ENCODE data around the gene PCIF1. TPM values are rescaled to one million over a fixed set of nuclear protein-coding genes. Genes with fewer than 3 reads are reported as not detected.

PCIF1 gene
- total and polyA plus RNA-seq, 4 donors = 9.2 to 12.4 (median 11.5) TPM

DNA sequence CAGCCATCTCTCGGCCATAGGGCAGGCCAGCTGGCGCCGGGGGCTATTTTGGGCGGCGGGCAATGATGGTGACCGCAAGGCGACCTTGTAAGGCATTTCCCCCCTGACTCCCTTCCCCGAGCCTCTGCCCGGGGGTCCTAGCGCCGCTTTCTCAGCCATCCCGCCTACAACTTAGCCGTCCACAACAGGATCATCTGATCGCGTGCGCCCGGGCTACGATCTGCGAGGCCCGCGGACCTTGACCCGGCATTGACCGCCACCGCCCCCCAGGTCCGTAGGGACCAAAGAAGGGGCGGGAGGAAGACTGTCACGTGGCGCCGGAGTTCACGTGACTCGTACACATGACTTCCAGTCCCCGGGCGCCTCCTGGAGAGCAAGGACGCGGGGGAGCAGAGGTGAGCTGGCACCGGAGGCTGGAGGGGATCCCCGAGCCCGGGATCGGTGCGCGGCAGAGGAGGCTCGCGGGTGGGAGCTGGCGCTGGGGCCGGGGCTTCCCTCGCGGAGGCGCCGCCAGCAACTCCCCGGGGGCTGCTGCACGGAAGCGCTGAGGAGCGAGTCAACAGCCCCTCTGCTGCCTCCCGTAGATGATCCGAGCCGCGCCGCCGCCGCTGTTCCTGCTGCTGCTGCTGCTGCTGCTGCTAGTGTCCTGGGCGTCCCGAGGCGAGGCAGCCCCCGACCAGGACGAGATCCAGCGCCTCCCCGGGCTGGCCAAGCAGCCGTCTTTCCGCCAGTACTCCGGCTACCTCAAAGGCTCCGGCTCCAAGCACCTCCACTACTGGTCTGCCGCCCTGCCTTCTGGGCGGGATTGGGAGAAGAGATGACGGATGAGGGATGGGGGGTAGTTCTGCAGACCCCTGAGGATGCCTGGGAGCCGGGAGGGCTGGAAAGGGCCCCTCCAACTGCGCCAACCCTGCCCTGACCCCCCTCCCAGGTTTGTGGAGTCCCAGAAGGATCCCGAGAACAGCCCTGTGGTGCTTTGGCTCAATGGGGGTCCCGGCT, 43.2 kb upstream of the PCIF1 start, which contains the start of the genes CTSA and NEURL2:
TSS of gene CTSA (plus strand) at position 351 of the 999 bp plus-strand sequence. CDS start at position 585, 234 bp downstream.
TSS of gene NEURL2 (minus strand) at position 224 of the 999 bp plus-strand sequence. CDS start at position 7, 217 bp downstream.
- peaks cover 5 to 34% (median 19%) of the 10 kb centered on the region in 4 donors for H3K36me3 ChIP-seq (ENCODE audit: control insufficient read depth in 4 of 4, insufficient read depth in 3 of 4, low read depth in 1 of 4, low read length in 3 of 4)
- WGBS = 1% methylated on average over 78 of the region's 78 CpGs
- peak within 1 kb of the TSS; percentile 60 to 85 for H3K9ac ChIP-seq (ENCODE audit: low read depth in 1 of 2, low read length in 2 of 2)
- no peaks in the 10 kb centered on the region for H3K9me3 ChIP-seq (ENCODE audit: control insufficient read depth in 4 of 4, low read length in 3 of 4)
- H3K27me3 ChIP-seq (ENCODE audit: control insufficient read depth in 4 of 4, insufficient read depth in 4 of 4, low read length in 3 of 4) = no peaks in the 10 kb centered on the region
- TF ChIP-seq GABPA (IDR thresholded peaks at IDR 0.05 in 1 of 2, conservative IDR thresholded peaks at IDR 0.05 in 1 of 2) = peak in 1 of 2 donors; percentile 70
- TF ChIP-seq YY1 (IDR thresholded peaks at IDR 0.05) = peak; percentile 96
- no peak for TF ChIP-seq CTCF (IDR thresholded peaks at IDR 0.05; ENCODE audit: low read depth, low read length, missing input control)
- no peak for TF ChIP-seq FOXA2 (IDR thresholded peaks at IDR 0.05)
- peak in 1 of 2 donors; percentile 23 for TF ChIP-seq JUND (IDR thresholded peaks at IDR 0.05)
- peak; percentile 88 for TF ChIP-seq NR2F2 (IDR thresholded peaks at IDR 0.05)
- no peak for TF ChIP-seq FOXA1 (IDR thresholded peaks at IDR 0.05)
- TF ChIP-seq, protein P1, sequence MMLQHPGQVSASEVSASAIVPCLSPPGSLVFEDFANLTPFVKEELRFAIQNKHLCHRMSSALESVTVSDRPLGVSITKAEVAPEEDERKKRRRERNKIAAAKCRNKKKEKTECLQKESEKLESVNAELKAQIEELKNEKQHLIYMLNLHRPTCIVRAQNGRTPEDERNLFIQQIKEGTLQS (IDR thresholded peaks at IDR 0.05) = peak; percentile 45
- peak; percentile 81 for TF ChIP-seq SP1 (IDR thresholded peaks at IDR 0.05)
- peak; percentile 93 for TF ChIP-seq MAX (IDR thresholded peaks at IDR 0.05)
- TF ChIP-seq, protein P2, sequence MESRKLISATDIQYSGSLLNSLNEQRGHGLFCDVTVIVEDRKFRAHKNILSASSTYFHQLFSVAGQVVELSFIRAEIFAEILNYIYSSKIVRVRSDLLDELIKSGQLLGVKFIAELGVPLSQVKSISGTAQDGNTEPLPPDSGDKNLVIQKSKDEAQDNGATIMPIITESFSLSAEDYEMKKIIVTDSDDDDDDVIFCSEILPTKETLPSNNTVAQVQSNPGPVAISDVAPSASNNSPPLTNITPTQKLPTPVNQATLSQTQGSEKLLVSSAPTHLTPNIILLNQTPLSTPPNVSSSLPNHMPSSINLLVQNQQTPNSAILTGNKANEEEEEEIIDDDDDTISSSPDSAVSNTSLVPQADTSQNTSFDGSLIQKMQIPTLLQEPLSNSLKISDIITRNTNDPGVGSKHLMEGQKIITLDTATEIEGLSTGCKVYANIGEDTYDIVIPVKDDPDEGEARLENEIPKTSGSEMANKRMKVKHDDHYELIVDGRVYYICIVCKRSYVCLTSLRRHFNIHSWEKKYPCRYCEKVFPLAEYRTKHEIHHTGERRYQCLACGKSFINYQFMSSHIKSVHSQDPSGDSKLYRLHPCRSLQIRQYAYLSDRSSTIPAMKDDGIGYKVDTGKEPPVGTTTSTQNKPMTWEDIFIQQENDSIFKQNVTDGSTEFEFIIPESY (IDR thresholded peaks at IDR 0.05) = peak; percentile 83
- TF ChIP-seq, protein P3, sequence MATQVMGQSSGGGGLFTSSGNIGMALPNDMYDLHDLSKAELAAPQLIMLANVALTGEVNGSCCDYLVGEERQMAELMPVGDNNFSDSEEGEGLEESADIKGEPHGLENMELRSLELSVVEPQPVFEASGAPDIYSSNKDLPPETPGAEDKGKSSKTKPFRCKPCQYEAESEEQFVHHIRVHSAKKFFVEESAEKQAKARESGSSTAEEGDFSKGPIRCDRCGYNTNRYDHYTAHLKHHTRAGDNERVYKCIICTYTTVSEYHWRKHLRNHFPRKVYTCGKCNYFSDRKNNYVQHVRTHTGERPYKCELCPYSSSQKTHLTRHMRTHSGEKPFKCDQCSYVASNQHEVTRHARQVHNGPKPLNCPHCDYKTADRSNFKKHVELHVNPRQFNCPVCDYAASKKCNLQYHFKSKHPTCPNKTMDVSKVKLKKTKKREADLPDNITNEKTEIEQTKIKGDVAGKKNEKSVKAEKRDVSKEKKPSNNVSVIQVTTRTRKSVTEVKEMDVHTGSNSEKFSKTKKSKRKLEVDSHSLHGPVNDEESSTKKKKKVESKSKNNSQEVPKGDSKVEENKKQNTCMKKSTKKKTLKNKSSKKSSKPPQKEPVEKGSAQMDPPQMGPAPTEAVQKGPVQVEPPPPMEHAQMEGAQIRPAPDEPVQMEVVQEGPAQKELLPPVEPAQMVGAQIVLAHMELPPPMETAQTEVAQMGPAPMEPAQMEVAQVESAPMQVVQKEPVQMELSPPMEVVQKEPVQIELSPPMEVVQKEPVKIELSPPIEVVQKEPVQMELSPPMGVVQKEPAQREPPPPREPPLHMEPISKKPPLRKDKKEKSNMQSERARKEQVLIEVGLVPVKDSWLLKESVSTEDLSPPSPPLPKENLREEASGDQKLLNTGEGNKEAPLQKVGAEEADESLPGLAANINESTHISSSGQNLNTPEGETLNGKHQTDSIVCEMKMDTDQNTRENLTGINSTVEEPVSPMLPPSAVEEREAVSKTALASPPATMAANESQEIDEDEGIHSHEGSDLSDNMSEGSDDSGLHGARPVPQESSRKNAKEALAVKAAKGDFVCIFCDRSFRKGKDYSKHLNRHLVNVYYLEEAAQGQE (IDR thresholded peaks at IDR 0.05) = peak; percentile 86
- peak; percentile 33 to 37 for TF ChIP-seq RAD21 (IDR thresholded peaks at IDR 0.05)
- TF ChIP-seq HNF4A (conservative IDR thresholded peaks at IDR 0.05) = peak; percentile 95 to 98
- TF ChIP-seq EGR1 (IDR thresholded peaks at IDR 0.05; ENCODE audit: low read depth in 2 of 2) = peak; percentile 33 to 59
- no peak for TF ChIP-seq TAF1 (conservative IDR thresholded peaks at IDR 0.05)
- peak; percentile 92 to 93 for TF ChIP-seq RXRA (IDR thresholded peaks at IDR 0.05)
- TF ChIP-seq HNF4G (IDR thresholded peaks at IDR 0.05) = peak; percentile 93
- peak within 1 kb of the TSS; percentile 92 to 95 for H3K27ac ChIP-seq (ENCODE audit: low read depth in 1 of 2, low read length in 2 of 2)
- peak within 1 kb of the TSS; percentile 69 to 83 (median 77) for H3K4me3 ChIP-seq (ENCODE audit: low read depth in 1 of 3, low read length in 3 of 3)
- peaks cover 2 to 49% (median 40%) of the 10 kb centered on the region in 4 donors for H3K4me1 ChIP-seq (ENCODE audit: control insufficient read depth in 4 of 4, insufficient read depth in 4 of 4, low read length in 3 of 4)
- DNase-seq (ENCODE audit: low spot score) = peak; percentile 90
